H9 (cell line): Measurements from ENCODE around the gene METTL3. TPM values are rescaled to one million over a fixed set of nuclear protein-coding genes. Genes with fewer than 3 reads are reported as not detected.

Source experiments
- DNase-seq: peaks from one replicate; pipeline ENCODE4 v3.0.0-alpha.2; 2017
- H2AFZ ChIP-seq: one replicate; pipeline ENCODE4 v1.6.1; 2013; ENCODE audit warnings: mild to moderate bottlenecking, low read length, control low read depth, moderate library complexity
- H2AK5ac ChIP-seq: 2 replicates; pipeline ENCODE4 v1.6.1; 2013; ENCODE audit warnings: low read length, control low read depth, mixed read lengths; ENCODE audit not compliant: insufficient read length
- H2BK120ac ChIP-seq: one replicate; pipeline ENCODE4 v1.6.1; 2013; ENCODE audit warnings: low read depth, mild to moderate bottlenecking, low read length, control low read depth, inconsistent platforms; ENCODE audit not compliant: poor library complexity, severe bottlenecking
- H2BK12ac ChIP-seq: 2 replicates; pipeline ENCODE4 v1.6.1; 2013; ENCODE audit warnings: low read length, control low read depth, mixed read lengths, low read depth; ENCODE audit not compliant: insufficient read length
- H2BK15ac ChIP-seq: 2 replicates; pipeline ENCODE4 v1.6.1; 2013; ENCODE audit warnings: low read depth, low read length, control low read depth
- H2BK20ac ChIP-seq: one replicate; pipeline ENCODE4 v1.6.1; 2013; ENCODE audit warnings: low read depth, mild to moderate bottlenecking, low read length, control low read depth, inconsistent platforms; ENCODE audit not compliant: poor library complexity, severe bottlenecking
- H2BK5ac ChIP-seq: 2 replicates; pipeline ENCODE4 v1.6.1; 2013; ENCODE audit warnings: low read length, control low read depth, mixed read lengths; ENCODE audit not compliant: insufficient read length
- H3K14ac ChIP-seq: 2 replicates; pipeline ENCODE4 v1.6.1; 2013; ENCODE audit warnings: low read length, control low read depth; ENCODE audit not compliant: insufficient read depth
- H3K18ac ChIP-seq: 2 replicates; pipeline ENCODE4 v1.6.1; 2013; ENCODE audit warnings: low read depth, mild to moderate bottlenecking, mixed read lengths, low read length, control low read depth; ENCODE audit not compliant: insufficient read length
- H3K23ac ChIP-seq: 2 replicates; pipeline ENCODE4 v1.6.1; 2013; ENCODE audit warnings: low read length, control low read depth, mixed read lengths, low read depth; ENCODE audit not compliant: insufficient read length
- H3K23me2 ChIP-seq: 2 replicates; pipeline ENCODE4 v1.6.1; 2013; ENCODE audit warnings: low read depth, mild to moderate bottlenecking, mixed read lengths, low read length, control low read depth; ENCODE audit not compliant: insufficient read length, poor library complexity, severe bottlenecking
- H3K27ac ChIP-seq: 2 replicates; pipeline ENCODE4 v1.5.1; 2013; ENCODE audit warnings: low read length, control low read depth, mixed read lengths, low read depth; ENCODE audit not compliant: insufficient read length
- H3K27me3 ChIP-seq: 2 replicates; pipeline ENCODE4 v1.6.1; 2013; ENCODE audit warnings: low read length, control low read depth, inconsistent platforms; ENCODE audit not compliant: insufficient read depth
- H3K4ac ChIP-seq: 2 replicates; pipeline ENCODE4 v1.6.1; 2013; ENCODE audit warnings: low read depth, mild to moderate bottlenecking, control low read depth, inconsistent platforms, low read length, moderate library complexity
- H3K4me1 ChIP-seq: 2 replicates; pipeline ENCODE4 v1.6.1; 2013; ENCODE audit warnings: low read length, control low read depth, inconsistent platforms; ENCODE audit not compliant: insufficient read depth
- H3K4me2 ChIP-seq: 2 replicates; pipeline ENCODE4 v1.6.1; 2013; ENCODE audit warnings: low read length, control low read depth, mixed read lengths; ENCODE audit not compliant: insufficient read length, insufficient read depth
- H3K56ac ChIP-seq: 2 replicates; pipeline ENCODE4 v1.6.1; 2013; ENCODE audit warnings: low read depth, mild to moderate bottlenecking, mixed read lengths, low read length, control low read depth; ENCODE audit not compliant: insufficient read length
- H3K79me1 ChIP-seq: 2 replicates; pipeline ENCODE4 v1.6.1; 2013; ENCODE audit warnings: low read depth, mild to moderate bottlenecking, moderate library complexity, low read length, control low read depth, inconsistent platforms; ENCODE audit not compliant: insufficient read depth, poor library complexity, severe bottlenecking
- H3K79me2 ChIP-seq: 2 replicates; pipeline ENCODE4 v1.6.1; 2013; ENCODE audit warnings: low read length, control low read depth, inconsistent platforms; ENCODE audit not compliant: insufficient read depth
- H3K9ac ChIP-seq: 2 replicates; pipeline ENCODE4 v1.6.1; 2013; ENCODE audit warnings: low read length, control low read depth, mixed read lengths; ENCODE audit not compliant: insufficient read length; ENCODE audit errors: extremely low read depth
- H3K9me3 ChIP-seq: one replicate; pipeline ENCODE4 v1.6.1; 2013; ENCODE audit warnings: low read depth, low read length, inconsistent platforms; ENCODE audit not compliant: control insufficient read depth
- H3T11ph ChIP-seq: one replicate; pipeline ENCODE4 v1.6.1; 2013; ENCODE audit warnings: mild to moderate bottlenecking, low read length, control low read depth, inconsistent platforms
- H4K20me1 ChIP-seq: one replicate; pipeline ENCODE4 v1.6.1; 2013; ENCODE audit not compliant: control insufficient read depth, insufficient read length, insufficient read depth
- H4K5ac ChIP-seq: 2 replicates; pipeline ENCODE4 v1.6.1; 2013; ENCODE audit warnings: low read depth, mild to moderate bottlenecking, mixed read lengths, low read length, control low read depth; ENCODE audit not compliant: insufficient read length
- H4K8ac ChIP-seq: replicated peaks from 2 replicates; pipeline ENCODE4 v1.6.1; 2013; ENCODE audit warnings: low read length, control low read depth, mixed read lengths, low read depth; ENCODE audit not compliant: insufficient read length
- H4K91ac ChIP-seq: 2 replicates; pipeline ENCODE4 v1.6.1; 2013; ENCODE audit warnings: low read depth, mild to moderate bottlenecking, moderate library complexity, mixed read lengths, low read length, control low read depth; ENCODE audit not compliant: insufficient read length
- H3K27ac Mint-ChIP-seq, 3 experiments: 2 replicates in 2 of 3; 3 replicates in 1 of 3; pipeline ENCODE4 v1.8.0; 2020 to 2021; ENCODE audit warnings: mixed read lengths in 3 of 3, mild to moderate bottlenecking in 1 of 3, moderate library complexity in 1 of 3
- H3K27me3 Mint-ChIP-seq: 2 replicates; pipeline ENCODE4 v1.8.0; 2021; ENCODE audit warnings: low read depth, mild to moderate bottlenecking, moderate library complexity, mixed read lengths
- H3K36me3 Mint-ChIP-seq, 3 experiments: 2 replicates in 2 of 3; 3 replicates in 1 of 3; pipeline ENCODE4 v1.8.0; 2020 to 2021; ENCODE audit warnings: low read depth in 3 of 3, mixed read lengths in 3 of 3; ENCODE audit not compliant: insufficient read depth in 1 of 3
- H3K4me1 Mint-ChIP-seq, 2 experiments: 2 replicates each; pipeline ENCODE4 v1.8.0; 2020; ENCODE audit warnings: mixed read lengths in 2 of 2
- H3K4me3 Mint-ChIP-seq, 2 experiments: 2 replicates in 1 of 2; 3 replicates in 1 of 2; pipeline ENCODE4 v1.8.0; 2020 to 2021; ENCODE audit warnings: mild to moderate bottlenecking in 2 of 2, mixed read lengths in 2 of 2, moderate library complexity in 1 of 2
- H3K9me3 Mint-ChIP-seq, 2 experiments: 2 replicates in 1 of 2; 3 replicates in 1 of 2; pipeline ENCODE4 v1.8.0; 2020; ENCODE audit warnings: mild to moderate bottlenecking in 2 of 2, mixed read lengths in 2 of 2, moderate library complexity in 1 of 2
- WGBS: extraction: QIAGEN DNeasy Blood & Tissue Kit; methylation state at CpG from one replicate; pipeline ENCODE4 v1.1.7; 2013; ENCODE audit warnings: missing lambda C conversion rate, low lambda C conversion rate, mixed read lengths; ENCODE audit not compliant: insufficient read length; ENCODE audit errors: extremely low coverage; 5-methylcytosine and 5-hydroxymethylcytosine counted together
- total RNA-seq: library from RNA; stranded (reverse); gene quantifications from 2 replicates; pipeline ENCODE4 v1.2.1, GENCODE V29; 2021
- TF ChIP-seq, protein P1 (sequence below): fragments of 200-600 bp; sonication (generic); conservative IDR thresholded peaks from 3 replicates; pipeline ENCODE4 v1.8.0; 2021; ENCODE audit warnings: antibody characterized with exemption, mild to moderate bottlenecking

METTL3 gene
- total RNA-seq, 1 experiment from 2014 or later, result 84.1 TPM

DNA sequence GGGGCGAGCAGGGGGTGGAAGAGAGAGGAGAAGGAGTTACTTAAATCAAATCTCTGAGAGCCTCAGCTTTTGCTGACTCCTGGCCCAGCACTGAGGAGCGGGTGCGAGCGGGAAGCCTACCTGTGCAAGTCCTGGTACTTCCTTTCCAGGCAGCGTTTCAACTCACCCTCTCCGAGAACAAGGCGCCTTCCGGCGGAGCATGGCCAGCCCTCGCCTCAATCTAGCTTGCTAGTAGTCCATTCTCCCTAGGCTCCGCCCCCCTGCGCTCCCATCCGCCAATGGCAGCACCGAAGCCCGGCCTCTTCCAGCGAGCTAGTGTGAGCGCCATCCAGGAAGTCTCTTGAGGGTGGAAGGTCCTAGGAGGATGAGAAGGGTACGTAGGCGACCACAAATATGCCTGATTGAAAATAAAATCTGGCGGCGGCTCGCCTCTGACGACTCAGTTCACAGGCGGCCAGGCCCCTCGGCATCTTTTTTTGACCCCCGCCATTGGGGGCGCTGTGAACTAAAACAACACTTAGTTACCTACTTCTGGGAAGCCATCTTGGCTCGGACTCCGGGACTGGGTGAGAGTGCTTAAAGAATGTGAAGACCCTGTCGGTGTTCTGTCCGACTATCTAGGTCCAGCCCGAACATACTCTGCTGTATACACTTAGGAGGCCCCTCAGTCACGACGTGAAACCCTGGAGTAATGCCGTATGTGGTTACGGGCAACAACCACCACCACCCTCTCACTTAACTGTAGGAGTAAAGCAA, 55.0 kb downstream of the METTL3 start, which contains the start of gene CHD8:
Gene CHD8, minus strand, starts transcription at position 212 of the 756 bp plus-strand sequence. CDS start 24,480 bp downstream, outside the sequence.
- Histone ChIP-seq H2BK20ac (no peak within 1 kb of the TSS), H3K4ac (no peak within 1 kb of the TSS; the same call in 1 of the 2 replicates), H4K8ac (no peak within 1 kb of the TSS), H3K9ac (peak within 1 kb of the TSS; percentile 99), H3K23me2 (peaks cover 8% of the 10 kb centered on the region), H2BK5ac (peak within 1 kb of the TSS; percentile 82), H2BK15ac (no peak within 1 kb of the TSS), H4K5ac (peak within 1 kb of the TSS; percentile 23), H3K56ac (no peak within 1 kb of the TSS), H2BK12ac (no peak within 1 kb of the TSS), H3K4me1 (no peaks in the 10 kb centered on the region; the same call in 1 of the 2 replicates), H4K91ac (no peak within 1 kb of the TSS), H3K4me2 (peak within 1 kb of the TSS; percentile 100), H3K27me3 (no peaks in the 10 kb centered on the region), H3K14ac (peak within 1 kb of the TSS; percentile 92), H2AK5ac (no peak within 1 kb of the TSS), H2AFZ (no peak within 1 kb of the TSS), H4K20me1 (no peaks in the 10 kb centered on the region), H3K79me1 (peaks cover 7% of the 10 kb centered on the region), H3T11ph (no peak within 1 kb of the TSS), H3K27ac (peak within 1 kb of the TSS; percentile 82), H3K9me3 (no peaks in the 10 kb centered on the region), H3K23ac (no peak within 1 kb of the TSS), H3K79me2 (peaks cover 24% of the 10 kb centered on the region), H3K18ac (peak within 1 kb of the TSS; percentile 90), H2BK120ac (no peak within 1 kb of the TSS)
- TF ChIP-seq, protein P1, sequence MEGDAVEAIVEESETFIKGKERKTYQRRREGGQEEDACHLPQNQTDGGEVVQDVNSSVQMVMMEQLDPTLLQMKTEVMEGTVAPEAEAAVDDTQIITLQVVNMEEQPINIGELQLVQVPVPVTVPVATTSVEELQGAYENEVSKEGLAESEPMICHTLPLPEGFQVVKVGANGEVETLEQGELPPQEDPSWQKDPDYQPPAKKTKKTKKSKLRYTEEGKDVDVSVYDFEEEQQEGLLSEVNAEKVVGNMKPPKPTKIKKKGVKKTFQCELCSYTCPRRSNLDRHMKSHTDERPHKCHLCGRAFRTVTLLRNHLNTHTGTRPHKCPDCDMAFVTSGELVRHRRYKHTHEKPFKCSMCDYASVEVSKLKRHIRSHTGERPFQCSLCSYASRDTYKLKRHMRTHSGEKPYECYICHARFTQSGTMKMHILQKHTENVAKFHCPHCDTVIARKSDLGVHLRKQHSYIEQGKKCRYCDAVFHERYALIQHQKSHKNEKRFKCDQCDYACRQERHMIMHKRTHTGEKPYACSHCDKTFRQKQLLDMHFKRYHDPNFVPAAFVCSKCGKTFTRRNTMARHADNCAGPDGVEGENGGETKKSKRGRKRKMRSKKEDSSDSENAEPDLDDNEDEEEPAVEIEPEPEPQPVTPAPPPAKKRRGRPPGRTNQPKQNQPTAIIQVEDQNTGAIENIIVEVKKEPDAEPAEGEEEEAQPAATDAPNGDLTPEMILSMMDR, result peak; percentile 86
- Mint-ChIP-seq H3K27ac (peak within 1 kb of the TSS; percentile 99 to 100 (median 100)), H3K4me3 (peak within 1 kb of the TSS; percentile 94 to 96), H3K27me3 (no peaks in the 10 kb centered on the region), H3K4me1 (peaks cover 11 to 20% of the 10 kb centered on the region in 2 experiments), H3K9me3 (no peaks in the 10 kb centered on the region; a peak in 1 of 5 replicates), H3K36me3 (peaks cover 13 to 43% (median 38%) of the 10 kb centered on the region in 3 experiments)
- WGBS, result no CpG with 5 or more reads among the region's 36 CpGs
- peak; percentile 100 for DNase-seq
